Hepatocyte (in vitro differentiated cells): ENCODE data around the gene CD99L2. TPM values are rescaled to one million over a fixed set of nuclear protein-coding genes. Genes with fewer than 3 reads are reported as not detected.

Experiments used
- DNase-seq: peaks from one replicate; pipeline ENCODE4 v3.0.0-alpha.2; 2016; ENCODE audit warnings: low spot score
- H2AFZ ChIP-seq: fragments of 200-600 bp; sonication (generic); 2 replicates; pipeline ENCODE4 v1.6.0; 2016; ENCODE audit warnings: antibody characterized with exemption, mild to moderate bottlenecking
- H3K27ac ChIP-seq: fragments of 200-600 bp; sonication (generic); 2 replicates; pipeline ENCODE4 v1.5.1; 2016; ENCODE audit warnings: mild to moderate bottlenecking
- H3K27me3 ChIP-seq: fragments of 200-600 bp; sonication (generic); 2 replicates; pipeline ENCODE4 v1.6.1; 2016
- H3K36me3 ChIP-seq: fragments of 200-600 bp; sonication (generic); replicated peaks from 2 replicates; pipeline ENCODE4 v1.5.1; 2016; ENCODE audit warnings: low read depth; ENCODE audit not compliant: insufficient read depth
- H3K4me1 ChIP-seq: fragments of 200-600 bp; sonication (generic); 2 replicates; pipeline ENCODE4 v1.5.1; 2016; ENCODE audit warnings: mild to moderate bottlenecking, moderate library complexity; ENCODE audit not compliant: insufficient read depth
- H3K4me2 ChIP-seq: fragments of 200-600 bp; sonication (generic); 2 replicates; pipeline ENCODE4 v1.6.0; 2016
- H3K4me3 ChIP-seq: fragments of 200-600 bp; sonication (generic); 2 replicates; pipeline ENCODE4 v1.5.1; 2016; ENCODE audit warnings: mild to moderate bottlenecking
- H3K79me2 ChIP-seq: fragments of 200-600 bp; sonication (generic); 2 replicates; pipeline ENCODE4 v1.6.0; 2017; ENCODE audit warnings: mild to moderate bottlenecking
- H3K9me2 ChIP-seq: fragments of 200-600 bp; sonication (generic); replicated peaks from 2 replicates; pipeline ENCODE4 v1.6.0; 2017; ENCODE audit warnings: mild to moderate bottlenecking; ENCODE audit not compliant: insufficient read depth
- H3K9me3 ChIP-seq: fragments of 200-600 bp; sonication (generic); 2 replicates; pipeline ENCODE4 v1.5.1; 2016; ENCODE audit warnings: low read depth, mild to moderate bottlenecking
- H4K20me1 ChIP-seq: fragments of 200-600 bp; sonication (generic); 2 replicates; pipeline ENCODE4 v1.6.0; 2016; ENCODE audit warnings: mild to moderate bottlenecking; ENCODE audit not compliant: insufficient read depth, poor library complexity, severe bottlenecking
- EZH2 ChIP-seq: fragments of 200-600 bp; sonication (generic); IDR thresholded peaks from 2 replicates; pipeline ENCODE4 v1.6.1; 2016; ENCODE audit warnings: antibody characterized with exemption, mild to moderate bottlenecking, borderline replicate concordance
- EZH2phosphoT487 ChIP-seq: fragments of 200-600 bp; sonication (generic); IDR thresholded peaks from one replicate; pipeline ENCODE4 v1.6.1; 2018; ENCODE audit warnings: antibody characterized with exemption, mild to moderate bottlenecking, low read depth, moderate library complexity; ENCODE audit not compliant: unreplicated experiment, severe bottlenecking
- WGBS: methylation state at CpG from one replicate; pipeline ENCODE4 v1.1.6; 2016; ENCODE audit warnings: low lambda C conversion rate; ENCODE audit errors: missing lambda C conversion rate; 5-methylcytosine and 5-hydroxymethylcytosine counted together
- polyA plus RNA-seq: library from polyadenylated mRNA; unstranded; fragments of >200 nt; fragmentation: Nextera tagmentation; extraction: Ambion mirVana; gene quantifications from 2 replicates; pipeline ENCODE4 v1.2.1, GENCODE V29; 2016
- total RNA-seq: library from RNA; depleted of rRNA; stranded (reverse); fragments of >200 nt; gene quantifications from 2 replicates; pipeline ENCODE4 v1.2.3, GENCODE V29; 2014
- TF ChIP-seq, protein P1 (sequence below): fragments of 200-600 bp; sonication (generic); IDR thresholded peaks from 2 replicates; pipeline ENCODE4 v1.5.1; 2016; ENCODE audit warnings: antibody characterized with exemption, mild to moderate bottlenecking; ENCODE audit not compliant: poor library complexity

Gene CD99L2
- total and polyA plus RNA-seq, 2 experiments from 2014 or later = 32.0 to 35.1 TPM

DNA sequence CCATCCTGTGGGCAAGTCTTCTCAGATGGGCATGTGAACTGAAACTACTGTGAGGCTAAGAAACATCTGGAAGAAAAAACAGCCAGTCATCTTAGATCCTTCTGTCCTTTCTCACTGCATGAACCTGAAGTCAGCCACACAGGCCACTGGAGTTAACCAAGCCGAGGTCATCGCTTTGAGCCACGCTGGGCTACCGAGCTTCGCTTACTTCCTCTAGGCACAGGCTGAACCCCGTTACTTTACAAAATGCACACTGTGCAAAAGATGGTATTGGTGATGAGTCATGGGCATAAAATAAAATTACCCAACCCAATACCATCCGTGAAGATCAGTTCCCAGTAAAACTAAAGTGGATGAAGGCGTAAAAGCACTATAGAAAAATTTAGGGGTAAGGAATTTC, 119.1 kb downstream of the CD99L2 start:
- WGBS = 89% methylated on average over 8 of the region's 8 CpGs
- Histone ChIP-seq H3K79me2 (no peaks in the 10 kb centered on the region), H3K4me2 (no peak overlapping the region), H4K20me1 (no peaks in the 10 kb centered on the region), H3K27me3 (no peaks in the 10 kb centered on the region), H3K36me3 (no peaks in the 10 kb centered on the region), H3K9me3 (no peaks in the 10 kb centered on the region), H3K4me1 (no peaks in the 10 kb centered on the region), H3K4me3 (no peak overlapping the region), H2AFZ (no peak overlapping the region), H3K9me2 (no peaks in the 10 kb centered on the region), H3K27ac (no peak overlapping the region)
- no peak for DNase-seq
- TF ChIP-seq EZH2 (no peak), EZH2phosphoT487 (no peak)
- TF ChIP-seq, protein P1, sequence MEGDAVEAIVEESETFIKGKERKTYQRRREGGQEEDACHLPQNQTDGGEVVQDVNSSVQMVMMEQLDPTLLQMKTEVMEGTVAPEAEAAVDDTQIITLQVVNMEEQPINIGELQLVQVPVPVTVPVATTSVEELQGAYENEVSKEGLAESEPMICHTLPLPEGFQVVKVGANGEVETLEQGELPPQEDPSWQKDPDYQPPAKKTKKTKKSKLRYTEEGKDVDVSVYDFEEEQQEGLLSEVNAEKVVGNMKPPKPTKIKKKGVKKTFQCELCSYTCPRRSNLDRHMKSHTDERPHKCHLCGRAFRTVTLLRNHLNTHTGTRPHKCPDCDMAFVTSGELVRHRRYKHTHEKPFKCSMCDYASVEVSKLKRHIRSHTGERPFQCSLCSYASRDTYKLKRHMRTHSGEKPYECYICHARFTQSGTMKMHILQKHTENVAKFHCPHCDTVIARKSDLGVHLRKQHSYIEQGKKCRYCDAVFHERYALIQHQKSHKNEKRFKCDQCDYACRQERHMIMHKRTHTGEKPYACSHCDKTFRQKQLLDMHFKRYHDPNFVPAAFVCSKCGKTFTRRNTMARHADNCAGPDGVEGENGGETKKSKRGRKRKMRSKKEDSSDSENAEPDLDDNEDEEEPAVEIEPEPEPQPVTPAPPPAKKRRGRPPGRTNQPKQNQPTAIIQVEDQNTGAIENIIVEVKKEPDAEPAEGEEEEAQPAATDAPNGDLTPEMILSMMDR = no peak

- Histone ChIP-seq H3K4me3 (no peak overlapping the region), H3K9me3 (no peaks in the 10 kb centered on the region), H3K79me2 (no peaks in the 10 kb centered on the region), H3K9me2 (no peaks in the 10 kb centered on the region), H3K4me2 (no peak overlapping the region), H3K4me1 (no peaks in the 10 kb centered on the region), H3K36me3 (no peaks in the 10 kb centered on the region), H3K27ac (no peak overlapping the region), H2AFZ (no peak overlapping the region), H4K20me1 (no peaks in the 10 kb centered on the region), H3K27me3 (no peaks in the 10 kb centered on the region)
- no peak for DNase-seq
- TF ChIP-seq, protein P1 = no peak
- TF ChIP-seq EZH2 (no peak), EZH2phosphoT487 (no peak)
- 90% methylated on average over 18 of the region's 18 CpGs for WGBS
These were observed 121.0 kb downstream of the CD99L2 start for GRCh38 chrX:150777328-150777992.

- Histone ChIP-seq H3K79me2 (no peaks in the 10 kb centered on the region), H3K4me2 (no peak overlapping the region), H3K36me3 (no peaks in the 10 kb centered on the region), H4K20me1 (no peaks in the 10 kb centered on the region), H3K4me3 (no peak overlapping the region), H3K27me3 (no peaks in the 10 kb centered on the region), H3K27ac (no peak overlapping the region), H3K9me2 (no peaks in the 10 kb centered on the region), H2AFZ (no peak overlapping the region), H3K4me1 (no peaks in the 10 kb centered on the region), H3K9me3 (no peaks in the 10 kb centered on the region)
- no peak for DNase-seq
- TF ChIP-seq EZH2phosphoT487 (no peak), EZH2 (no peak)
- 90% methylated on average over 18 of the region's 18 CpGs for WGBS
These were observed 122.7 kb downstream of the CD99L2 start for GRCh38 chrX:150775569-150776350.
